Measurements from ENCODE around the gene CDC42BPB. TPM values are rescaled to one million over a fixed set of nuclear protein-coding genes. Genes with fewer than 3 reads are reported as not detected.
"Not testable (repeated sequence)": the region's sequence is repeated elsewhere in the genome, so short reads cannot be mapped to it uniquely, and the experiment has no call there.

CDC42BPB gene
- total RNA-seq, 1 donor from 2014 or later, result 147 TPM

- no peaks in the 10 kb centered on the region for H3K36me3 ChIP-seq (ENCODE audit: control insufficient read depth, insufficient read depth, low read length)
- H3K27me3 ChIP-seq (ENCODE audit: control insufficient read depth, insufficient read depth, low read length), result no peaks in the 10 kb centered on the region
- TF ChIP-seq CTCF (IDR thresholded peaks at IDR 0.05; ENCODE audit: insufficient read depth, low read length, poor library complexity, severe bottlenecking), result no peak
- peak overlapping the region; percentile 99 for H3K4me3 ChIP-seq (ENCODE audit: low read depth, low read length)
- DNase-seq (ENCODE audit: low read depth), result no peak
These were observed 349 bp downstream of the CDC42BPB start for GRCh38 chr14:103057028-103057371.

GRCh38 chr14:103056322-103057027, 874 bp downstream of the CDC42BPB start:
- Histone ChIP-seq H3K36me3 (ENCODE audit: control insufficient read depth, insufficient read depth, low read length) (no peaks in the 10 kb centered on the region), H3K27me3 (ENCODE audit: control insufficient read depth, insufficient read depth, low read length) (no peaks in the 10 kb centered on the region), H3K4me3 (ENCODE audit: low read depth, low read length) (peak overlapping the region; percentile 99)
- TF ChIP-seq CTCF (IDR thresholded peaks at IDR 0.05; ENCODE audit: insufficient read depth, low read length, poor library complexity, severe bottlenecking), result no peak
- DNase-seq (ENCODE audit: low read depth), result no peak

- Histone ChIP-seq H3K36me3 (ENCODE audit: control insufficient read depth, insufficient read depth, low read length) (no peaks in the 10 kb centered on the region), H3K27me3 (ENCODE audit: control insufficient read depth, insufficient read depth, low read length) (no peaks in the 10 kb centered on the region), H3K4me3 (ENCODE audit: low read depth, low read length) (peak overlapping the region; percentile 99)
- no peak for DNase-seq (ENCODE audit: low read depth)
- no peak for TF ChIP-seq CTCF (IDR thresholded peaks at IDR 0.05; ENCODE audit: insufficient read depth, low read length, poor library complexity, severe bottlenecking)
These were observed 1.7 kb downstream of the CDC42BPB start for GRCh38 chr14:103055695-103056094.

DNA sequence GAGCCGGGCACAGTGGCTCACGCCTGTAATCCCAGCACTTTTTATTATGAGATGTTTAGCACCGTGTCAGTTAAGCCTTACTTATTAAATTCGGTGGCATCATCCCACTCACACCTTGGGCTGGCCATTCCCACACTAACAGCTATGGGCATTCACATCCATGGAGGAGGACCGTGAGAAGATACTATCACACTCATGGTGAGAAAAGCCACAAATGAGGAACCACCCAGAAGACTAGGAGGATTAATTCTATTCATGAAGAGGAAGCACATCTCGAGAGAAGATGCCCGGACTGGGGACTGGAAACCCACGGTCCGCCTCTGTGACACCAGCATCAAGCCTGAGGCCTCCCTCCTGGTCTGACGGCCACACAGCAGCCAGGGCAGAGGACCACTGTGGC, 4.9 kb downstream of the CDC42BPB start:
- no peaks in the 10 kb centered on the region for H3K27me3 ChIP-seq (ENCODE audit: control insufficient read depth, insufficient read depth, low read length)

DNA sequence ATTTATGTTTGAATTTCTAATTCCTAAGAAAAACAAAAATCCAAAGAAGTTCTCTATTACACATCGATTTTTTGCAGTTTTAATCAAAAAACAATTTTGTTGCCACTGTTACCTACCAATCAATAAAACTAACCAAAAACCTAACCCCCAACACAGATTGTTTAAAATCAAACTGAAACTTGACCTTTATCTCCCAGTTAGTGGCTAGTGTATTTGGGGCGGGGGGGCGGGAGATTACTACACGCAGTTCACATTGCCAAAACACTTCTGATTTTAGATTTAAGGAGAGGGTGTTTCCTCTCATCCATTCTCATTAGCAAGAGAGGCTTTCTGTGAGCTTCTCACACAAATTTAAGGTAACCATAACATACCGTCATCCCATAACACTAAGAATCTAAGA, 6.4 kb downstream of the CDC42BPB start:
- DNase-seq (ENCODE audit: low read depth), result no peak
- Histone ChIP-seq H3K27me3 (ENCODE audit: control insufficient read depth, insufficient read depth, low read length) (no peaks in the 10 kb centered on the region), H3K36me3 (ENCODE audit: control insufficient read depth, insufficient read depth, low read length) (no peaks in the 10 kb centered on the region), H3K4me3 (ENCODE audit: low read depth, low read length) (no peak overlapping the region)
- no peak for TF ChIP-seq CTCF (IDR thresholded peaks at IDR 0.05; ENCODE audit: insufficient read depth, low read length, poor library complexity, severe bottlenecking)

More for the DNA sequence above, 4.9 kb downstream of the CDC42BPB start:
- H3K36me3 ChIP-seq (ENCODE audit: control insufficient read depth, insufficient read depth, low read length), result no peaks in the 10 kb centered on the region
- H3K4me3 ChIP-seq (ENCODE audit: low read depth, low read length), result no peak overlapping the region
- no peak for DNase-seq (ENCODE audit: low read depth)
- no peak for TF ChIP-seq CTCF (IDR thresholded peaks at IDR 0.05; ENCODE audit: insufficient read depth, low read length, poor library complexity, severe bottlenecking)

DNA sequence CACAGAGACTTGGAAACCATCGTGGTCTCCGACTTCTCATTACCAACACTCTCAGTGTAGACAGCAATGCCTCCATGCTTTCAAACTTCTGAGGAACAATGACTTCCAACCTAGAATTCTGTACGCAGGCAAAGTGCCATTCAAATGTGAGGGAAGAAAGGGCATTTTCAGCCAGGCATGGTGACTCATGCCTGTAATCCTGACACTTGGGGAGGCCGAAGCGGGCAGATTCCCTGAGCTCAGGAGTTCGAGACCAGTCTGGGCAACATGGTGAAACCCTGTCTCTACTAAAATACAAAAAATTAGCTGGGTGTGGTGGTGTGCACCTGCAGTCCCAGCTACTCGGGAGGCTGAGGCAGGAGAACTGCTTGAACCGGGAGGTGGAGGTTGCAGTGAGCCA, 9.9 kb downstream of the CDC42BPB start:
- not testable (repeated sequence) for H3K36me3 ChIP-seq (ENCODE audit: control insufficient read depth, insufficient read depth, low read length); H3K27me3 ChIP-seq (ENCODE audit: control insufficient read depth, insufficient read depth, low read length); H3K4me3 ChIP-seq (ENCODE audit: low read depth, low read length); DNase-seq (ENCODE audit: low read depth)
